Gastrocnemius medialis (tissue), 4 donors: ENCODE results near the gene SELENOP. TPM values are rescaled to one million over a fixed set of nuclear protein-coding genes. Genes with fewer than 3 reads are reported as not detected.

ENCODE experiments used
- ATAC-seq, 2 donors: fragments of 150-250 bp; one replicate each; pipeline ENCODE4 v1.9.1; 2016
- DNase-seq, 2 donors: peaks; one replicate each; pipeline ENCODE4 v3.0.0-alpha.2; 2019
- H3K27ac ChIP-seq, 4 donors: fragments of 200-600 bp; sonication (generic); 1 replicate in 1 of 4; 2 replicates in 3 of 4; pipeline ENCODE4 v1.5.1; 2016 to 2018; ENCODE audit warnings: mild to moderate bottlenecking in 2 of 4, moderate library complexity in 1 of 4
- H3K27me3 ChIP-seq, 3 donors: fragments of 200-600 bp; sonication (generic) in 2 of 3; 1 replicate in 1 of 3; 2 replicates in 2 of 3; pipeline versions ENCODE4 v1.5.1 to v1.6.0; 2016 to 2019; ENCODE audit warnings: mild to moderate bottlenecking in 1 of 3, moderate library complexity in 1 of 3
- H3K36me3 ChIP-seq, 2 donors: fragments of 200-600 bp; sonication (generic) in 1 of 2; one replicate each; pipeline ENCODE4 v1.5.1; 2017 to 2018
- H3K4me1 ChIP-seq, 2 donors: fragments of 200-600 bp; sonication (generic) in 1 of 2; one replicate each; pipeline ENCODE4 v1.5.1; 2016 to 2017; ENCODE audit warnings: mild to moderate bottlenecking in 2 of 2
- H3K4me3 ChIP-seq, 4 donors: fragments of 200-600 bp; sonication (generic) in 3 of 4; 1 replicate in 1 of 4; 2 replicates in 3 of 4; pipeline ENCODE4 v1.5.1; 2016 to 2019; ENCODE audit warnings: mild to moderate bottlenecking in 2 of 4
- H3K9me3 ChIP-seq, 3 donors: fragments of 200-600 bp; sonication (generic) in 2 of 3; 1 replicate in 1 of 3; 2 replicates in 2 of 3; pipeline ENCODE4 v1.5.1; 2016 to 2019
- CTCF ChIP-seq, 5 experiments: fragments of 450-650 bp in 3 of 5; fragments of 200-600 bp in 2 of 5; sonication (generic) in 2 of 5; IDR thresholded peaks in 4 of 5; conservative IDR thresholded peaks in 1 of 5; 1 replicate in 4 of 5; 2 replicates in 1 of 5; pipeline ENCODE4 v1.5.1; 2016 to 2019; ENCODE audit warnings: antibody characterized with exemption in 5 of 5, mild to moderate bottlenecking in 3 of 5, moderate library complexity in 3 of 5
- POLR2A ChIP-seq, 2 donors: fragments of 450-650 bp; IDR thresholded peaks; one replicate each; pipeline ENCODE4 v1.6.1; 2017; ENCODE audit warnings: antibody characterized with exemption in 2 of 2, mild to moderate bottlenecking in 2 of 2, moderate library complexity in 2 of 2
- in situ Hi-C, 4 donors: fragments of 200-750 bp; cut with MboI; loops; one replicate each; pipeline versions ENCODE4 v1.15.0 to v1.8.0; 2017; ENCODE audit warnings: low sequenced_read_pairs in 4 of 4
- intact Hi-C: fragments of 100-400 bp; cut with DNase I; formaldehyde crosslinking; loops from one replicate; pipeline ENCODE4 v1.15.1; 2023; ENCODE audit warnings: low total_unique reads
- total RNA-seq, 4 donors: library from RNA; depleted of rRNA; stranded (reverse); fragments of >200 nt; gene quantifications; one replicate each; pipeline versions ENCODE4 v1.1.0 to v1.2.3, GENCODE V29; 2016

The SELENOP gene
- total RNA-seq, 4 donors from 2014 or later: 231 to 290 (median 243) TPM

DNA sequence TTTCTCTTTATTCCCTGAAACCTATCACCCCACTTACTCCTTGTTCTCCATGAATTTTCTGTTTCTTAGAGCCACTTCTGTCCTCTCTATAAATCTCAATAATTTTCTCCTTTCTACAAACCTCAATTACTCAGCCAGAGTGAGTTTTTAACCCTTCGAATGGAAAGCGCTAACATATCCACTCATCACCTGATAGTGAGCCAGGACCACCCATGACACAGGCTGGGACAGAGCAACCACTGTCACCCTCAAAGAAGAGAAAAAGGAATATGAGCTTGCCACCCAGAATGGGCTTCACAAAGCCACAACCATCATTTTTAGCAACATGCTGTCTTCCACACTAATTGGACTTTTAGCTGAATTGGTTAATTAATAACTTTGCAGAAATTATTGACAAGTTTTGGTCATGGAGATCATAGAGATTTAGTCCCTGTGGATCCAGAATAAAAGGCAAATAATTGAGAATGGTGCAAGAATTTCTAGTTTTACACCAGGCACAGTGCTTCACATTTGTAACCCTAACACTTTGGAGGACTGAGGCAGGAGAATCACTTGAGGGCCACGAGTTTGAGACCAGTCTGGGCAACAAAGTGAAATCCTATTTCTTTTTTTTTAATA, 32.1 kb upstream of the SELENOP start:
- in situ Hi-C loops (no loop called here), intact Hi-C loops (no loop called here)
- TF ChIP-seq CTCF (IDR thresholded peaks at IDR 0.05 in 4 of 5, conservative IDR thresholded peaks at IDR 0.05 in 1 of 5) (no peak), POLR2A (IDR thresholded peaks at IDR 0.05) (no peak)
- peaks cover 8 to 11% of the 10 kb centered on the region in 2 donors for H3K4me1 ChIP-seq
- no peak for ATAC-seq
- no peaks in the 10 kb centered on the region for H3K36me3 ChIP-seq
- no peak overlapping the region for H3K4me3 ChIP-seq
- H3K9me3 ChIP-seq: no peaks in the 10 kb centered on the region
- no peak for DNase-seq
- no peaks in the 10 kb centered on the region for H3K27me3 ChIP-seq
- peak overlapping the region in 2 of 4 donors; percentile 5 to 48 for H3K27ac ChIP-seq

- Histone ChIP-seq H3K27ac (peak overlapping the region in 2 of 4 donors; percentile 5 to 48), H3K4me3 (no peak overlapping the region), H3K27me3 (no peaks in the 10 kb centered on the region), H3K9me3 (no peaks in the 10 kb centered on the region), H3K4me1 (peaks cover 8 to 11% of the 10 kb centered on the region in 2 donors), H3K36me3 (no peaks in the 10 kb centered on the region)
- ATAC-seq: peak in 1 of 2 donors; percentile 55
- intact Hi-C loops: no loop called here
- no peak for TF ChIP-seq POLR2A (IDR thresholded peaks at IDR 0.05)
- no peak for TF ChIP-seq CTCF (IDR thresholded peaks at IDR 0.05 in 4 of 5, conservative IDR thresholded peaks at IDR 0.05 in 1 of 5)
- DNase-seq: no peak
- in situ Hi-C loops: no loop called here
Observed at GRCh38 chr5:42842921-42843641, 31.4 kb upstream of the SELENOP start.

- Histone ChIP-seq H3K27me3 (no peaks in the 10 kb centered on the region), H3K4me3 (no peak overlapping the region), H3K27ac (peak overlapping the region in 3 of 4 donors; percentile 26 to 49 (median 47)), H3K9me3 (no peaks in the 10 kb centered on the region), H3K36me3 (no peaks in the 10 kb centered on the region), H3K4me1 (peaks cover 8 to 11% of the 10 kb centered on the region in 2 donors)
- DNase-seq (no peak), ATAC-seq (no peak)
- TF ChIP-seq CTCF (IDR thresholded peaks at IDR 0.05 in 4 of 5, conservative IDR thresholded peaks at IDR 0.05 in 1 of 5): no peak
- TF ChIP-seq POLR2A (IDR thresholded peaks at IDR 0.05): no peak
- intact Hi-C loops (no loop called here), in situ Hi-C loops (no loop called here)
Observed at GRCh38 chr5:42840842-42841567, 29.3 kb upstream of the SELENOP start.

GRCh38 chr5:42840269-42840668, 28.6 kb upstream of the SELENOP start:
- TF ChIP-seq CTCF (IDR thresholded peaks at IDR 0.05 in 4 of 5, conservative IDR thresholded peaks at IDR 0.05 in 1 of 5) (no peak), POLR2A (IDR thresholded peaks at IDR 0.05) (no peak)
- peak; percentile 28 to 48 for DNase-seq
- in situ Hi-C loops: no loop called here
- ATAC-seq: peak; percentile 64 to 72
- H3K9me3 ChIP-seq: no peaks in the 10 kb centered on the region
- H3K27me3 ChIP-seq: no peaks in the 10 kb centered on the region
- intact Hi-C loops: no loop called here
- no peak overlapping the region for H3K4me3 ChIP-seq
- H3K4me1 ChIP-seq: peaks cover 8 to 11% of the 10 kb centered on the region in 2 donors
- H3K27ac ChIP-seq: peak overlapping the region; percentile 26 to 49 (median 44)
- H3K36me3 ChIP-seq: no peaks in the 10 kb centered on the region
